Lower lobe of right lung (tissue), 2 donors: ENCODE data around the gene TMEM255B. TPM values are rescaled to one million over a fixed set of nuclear protein-coding genes. Genes with fewer than 3 reads are reported as not detected.
A peak's percentile ranks its signal among the peaks of the same experiment; 100 is the strongest.

Experiments used
- ATAC-seq, 2 donors: fragments of 200-7000 bp; cut with Tn5 transposase; one replicate each; pipeline ENCODE4 v1.9.1; 2020 to 2022; ENCODE audit warnings: mild to moderate bottlenecking in 2 of 2, moderate library complexity in 2 of 2
- DNase-seq: peaks from one replicate; pipeline ENCODE4 v3.0.0-alpha.2; 2020
- H3K27ac ChIP-seq: fragments of 200-600 bp; one replicate; pipeline ENCODE4 v1.8.0; 2022
- H3K27me3 ChIP-seq: fragments of 200-600 bp; one replicate; pipeline ENCODE4 v1.8.0; 2022; ENCODE audit warnings: low read depth
- H3K36me3 ChIP-seq: fragments of 200-600 bp; one replicate; pipeline ENCODE4 v1.8.0; 2022; ENCODE audit warnings: mild to moderate bottlenecking
- H3K4me1 ChIP-seq: fragments of 200-600 bp; one replicate; pipeline ENCODE4 v1.8.0; 2022
- H3K4me3 ChIP-seq: fragments of 200-600 bp; one replicate; pipeline ENCODE4 v1.8.0; 2022; ENCODE audit warnings: mild to moderate bottlenecking
- H3K9me3 ChIP-seq: fragments of 200-600 bp; one replicate; pipeline ENCODE4 v1.8.0; 2022
- CTCF ChIP-seq: fragments of 200-600 bp; IDR thresholded peaks from one replicate; pipeline ENCODE4 v1.8.0; 2022; ENCODE audit warnings: antibody characterized with exemption, mild to moderate bottlenecking
- intact Hi-C: fragments of 100-400 bp; cut with DNase I; formaldehyde crosslinking; loops from one replicate; pipeline ENCODE4 v1.11.0; 2022
- total RNA-seq: library from RNA; stranded (reverse); fragmentation: NEBNext Ultra II Directional; extraction: Animal tissue kit (Norgen Biotek cat#: 25700); gene quantifications from one replicate; pipeline ENCODE4 v1.2.1, GENCODE V29; 2021
- donor health status: DM: no; HTN: yes; CAD: no; lungs with severe emphysema.

The TMEM255B gene
- total RNA-seq, 1 donor from 2014 or later = 21.5 TPM

- DNase-seq (peak; percentile 54), ATAC-seq (peak; percentile 43 to 59)
- Histone ChIP-seq H3K9me3 (no peaks in the 10 kb centered on the region), H3K27me3 (peaks cover 3% of the 10 kb centered on the region), H3K4me3 (no peak overlapping the region), H3K27ac (no peak overlapping the region), H3K4me1 (peaks cover 10% of the 10 kb centered on the region), H3K36me3 (no peaks in the 10 kb centered on the region)
- intact Hi-C loops = no loop called here
- no peak for TF ChIP-seq CTCF
These were observed 43.1 kb downstream of the TMEM255B start for GRCh38 chr13:113802090-113802531.

GRCh38 chr13:113802761-113803160 lies 43.7 kb downstream of the TMEM255B start:
- DNase-seq = no peak
- peaks cover 3% of the 10 kb centered on the region for H3K27me3 ChIP-seq
- intact Hi-C loops = no loop called here

GRCh38 chr13:113803409-113804016 lies 44.5 kb downstream of the TMEM255B start:
- no peak overlapping the region for H3K4me3 ChIP-seq
- H3K9me3 ChIP-seq = no peaks in the 10 kb centered on the region
- H3K27me3 ChIP-seq = peaks cover 3% of the 10 kb centered on the region
- no peak for ATAC-seq
- H3K36me3 ChIP-seq = no peaks in the 10 kb centered on the region
- H3K27ac ChIP-seq = no peak overlapping the region
- no peak for TF ChIP-seq CTCF
- no peak for DNase-seq
- peaks cover 10% of the 10 kb centered on the region for H3K4me1 ChIP-seq
- intact Hi-C loops = no loop called here

More at GRCh38 chr13:113802761-113803160, 43.7 kb downstream of the TMEM255B start:
- Histone ChIP-seq H3K27ac (no peak overlapping the region), H3K4me3 (no peak overlapping the region), H3K9me3 (no peaks in the 10 kb centered on the region), H3K36me3 (no peaks in the 10 kb centered on the region), H3K4me1 (peaks cover 10% of the 10 kb centered on the region)
- no peak for ATAC-seq
- no peak for TF ChIP-seq CTCF

GRCh38 chr13:113804017-113804702 lies 45.1 kb downstream of the TMEM255B start:
- peaks cover 10% of the 10 kb centered on the region for H3K4me1 ChIP-seq
- no peak for DNase-seq
- intact Hi-C loops = no loop called here
- peaks cover 3% of the 10 kb centered on the region for H3K27me3 ChIP-seq
- no peak for ATAC-seq
- no peaks in the 10 kb centered on the region for H3K36me3 ChIP-seq
- no peak overlapping the region for H3K27ac ChIP-seq
- H3K9me3 ChIP-seq = no peaks in the 10 kb centered on the region
- TF ChIP-seq CTCF = no peak
- H3K4me3 ChIP-seq = no peak overlapping the region

- H3K36me3 ChIP-seq = no peaks in the 10 kb centered on the region
- no peak overlapping the region for H3K4me3 ChIP-seq
- DNase-seq (no peak), ATAC-seq (no peak)
- intact Hi-C loops = no loop called here
- no peak overlapping the region for H3K27ac ChIP-seq
- no peak for TF ChIP-seq CTCF
- peaks cover 3% of the 10 kb centered on the region for H3K27me3 ChIP-seq
- H3K9me3 ChIP-seq = no peaks in the 10 kb centered on the region
- H3K4me1 ChIP-seq = peaks cover 10% of the 10 kb centered on the region
These were observed 45.8 kb downstream of the TMEM255B start for GRCh38 chr13:113804703-113805430.
